NCI-H774 (cell line): Measurements from ENCODE around the gene TGFA.
A peak's percentile ranks its signal among the peaks of the same experiment; 100 is the strongest.

Experiments
- DNase-seq: peaks from one replicate; lab custom pipeline; 2025; lab: John Stamatoyannopoulos, UW

TGFA gene

GRCh38 chr2:70463581-70463980 lies 90.0 kb downstream of the TGFA start:
- no peak for DNase-seq

- no peak for DNase-seq
These were observed 91.4 kb downstream of the TGFA start for GRCh38 chr2:70461981-70462876.

GRCh38 chr2:70461414-70461813 lies 92.2 kb downstream of the TGFA start:
- no peak for DNase-seq

GRCh38 chr2:70460333-70460732 lies 93.3 kb downstream of the TGFA start:
- DNase-seq: no peak

- no peak for DNase-seq
These were observed 95.0 kb downstream of the TGFA start for GRCh38 chr2:70458661-70459060.

GRCh38 chr2:70456585-70457495 lies 96.8 kb downstream of the TGFA start:
- DNase-seq: no peak

- no peak for DNase-seq
These were observed 98.6 kb downstream of the TGFA start for GRCh38 chr2:70454936-70455544.

- no peak for DNase-seq
These were observed 102.9 kb downstream of the TGFA start for GRCh38 chr2:70450641-70451250.

GRCh38 chr2:70448041-70448440 lies 105.6 kb downstream of the TGFA start:
- no peak for DNase-seq

- no peak for DNase-seq
These were observed 109.9 kb downstream of the TGFA start for GRCh38 chr2:70443726-70444125.

- no peak for DNase-seq
These were observed 110.6 kb downstream of the TGFA start for GRCh38 chr2:70443078-70443465.

- DNase-seq: no peak
These were observed 111.1 kb downstream of the TGFA start for GRCh38 chr2:70442301-70443077.

- no peak for DNase-seq
These were observed 113.0 kb downstream of the TGFA start for GRCh38 chr2:70440621-70441020.

GRCh38 chr2:70435138-70435537 lies 118.5 kb downstream of the TGFA start:
- DNase-seq: no peak

- DNase-seq: no peak
These were observed 120.3 kb downstream of the TGFA start for GRCh38 chr2:70433315-70433714.

GRCh38 chr2:70431716-70432347 lies 121.8 kb downstream of the TGFA start:
- no peak for DNase-seq

GRCh38 chr2:70426341-70426740 lies 127.3 kb downstream of the TGFA start:
- no peak for DNase-seq

- peak; percentile 27 for DNase-seq
These were observed 127.8 kb downstream of the TGFA start for GRCh38 chr2:70425682-70426301.

GRCh38 chr2:70420740-70421139 lies 132.9 kb downstream of the TGFA start:
- DNase-seq: no peak

- no peak for DNase-seq
These were observed 133.5 kb downstream of the TGFA start for GRCh38 chr2:70420143-70420542.
